HepG2 (cell line): ENCODE data around the gene HOXD3. TPM values are rescaled to one million over a fixed set of nuclear protein-coding genes. Genes with fewer than 3 reads are reported as not detected.

Source experiments
- ATAC-seq: fragments of 200-7000 bp; cut with Tn5 transposase; 3 replicates; pipeline ENCODE4 v1.9.1; 2020; ENCODE audit warnings: mild to moderate bottlenecking, moderate library complexity
- BruUV-seq: library from RNA; stranded (reverse); fragments of 400-500 nt; replicated peaks from 2 replicates; lab custom pipeline; 2021; lab: Mats Ljungman, UMichigan
- CTCF ChIA-PET: fragments of 300-600 bp; formaldehyde crosslinking; extraction: SDS; loops from one replicate; lab custom pipeline; 2021; ENCODE audit warnings: low total read pairs, inconsistent platforms, low intra/inter-chr PET ratio; lab: Yijun Ruan, JAX
- POLR2A ChIA-PET: fragments of 350-600 bp; sonication (Branson Sonifier 250); formaldehyde crosslinking; loops from one replicate; lab custom pipeline; 2020; ENCODE audit warnings: antibody characterized with exemption, inconsistent platforms; lab: Yijun Ruan, JAX
- DNase-seq: peaks from one replicate; pipeline ENCODE4 v3.0.0-alpha.2; 2015; ENCODE audit warnings: low spot score
- FAIRE-seq: peaks from 3 replicates; lab custom pipeline; 2011; peaks lifted over from hg19 to GRCh38; lab: Jason Lieb, UNC
- H2AFZ ChIP-seq: one replicate; pipeline ENCODE4 v1.6.1; 2011; ENCODE audit warnings: low read length, inconsistent platforms
- H3K27ac ChIP-seq: fragments of 300-600 bp; 3 replicates; pipeline ENCODE4 v1.8.0; 2011; ENCODE audit warnings: mixed run types, mild to moderate bottlenecking, mixed read lengths, low read length, inconsistent platforms; ENCODE audit not compliant: insufficient read depth; ENCODE audit errors: extremely low read length
- H3K27me3 ChIP-seq, 2 experiments: fragments of 200-600 bp in 1 of 2; 2 replicates in 1 of 2; 3 replicates in 1 of 2; pipeline versions ENCODE4 v1.6.0 to v1.8.0; 2011; ENCODE audit warnings: low read length in 2 of 2, mild to moderate bottlenecking in 2 of 2, moderate library complexity in 2 of 2, inconsistent platforms in 1 of 2; ENCODE audit not compliant: insufficient read depth in 2 of 2, control insufficient read depth in 1 of 2
- H3K36me3 ChIP-seq, 2 experiments: fragments of 200-600 bp in 1 of 2; replicated peaks in 1 of 2; 2 replicates in 1 of 2; 3 replicates in 1 of 2; pipeline versions ENCODE4 v1.5.1 to v1.8.0; 2011; ENCODE audit warnings: low read length in 2 of 2, inconsistent platforms in 1 of 2; ENCODE audit not compliant: insufficient read depth in 2 of 2, control insufficient read depth in 1 of 2
- H3K4me1 ChIP-seq: 2 replicates; pipeline ENCODE4 v1.5.1; 2012; ENCODE audit warnings: low read length, inconsistent platforms; ENCODE audit not compliant: insufficient read depth
- H3K4me2 ChIP-seq: 2 replicates; pipeline ENCODE4 v1.6.0; 2011; ENCODE audit warnings: low read depth, low read length, inconsistent platforms
- H3K4me3 ChIP-seq, 3 experiments: fragments of 200-600 bp in 1 of 3; sonication (generic), shearing (Covaris generic) in 1 of 3; replicated peaks in 1 of 3; 2 replicates each; pipeline ENCODE4 v1.5.1; 2011 to 2016; ENCODE audit warnings: low read length in 3 of 3, inconsistent platforms in 2 of 3, low read depth in 2 of 3, mild to moderate bottlenecking in 2 of 3, control low read depth in 1 of 3, mixed read lengths in 1 of 3; ENCODE audit not compliant: insufficient read depth in 1 of 3
- H3K79me2 ChIP-seq: one replicate; pipeline ENCODE4 v1.6.1; 2011; ENCODE audit warnings: low read length, inconsistent platforms; ENCODE audit not compliant: insufficient read depth
- H3K9ac ChIP-seq: 2 replicates; pipeline ENCODE4 v1.6.0; 2011; ENCODE audit warnings: mild to moderate bottlenecking, low read depth, low read length, inconsistent platforms; ENCODE audit not compliant: insufficient read depth
- H3K9me3 ChIP-seq: 2 replicates; pipeline ENCODE4 v1.5.1; 2012; ENCODE audit warnings: mild to moderate bottlenecking, low read length
- H4K20me1 ChIP-seq: 2 replicates; pipeline ENCODE4 v1.6.0; 2011; ENCODE audit warnings: inconsistent platforms, mild to moderate bottlenecking, low read length, moderate library complexity; ENCODE audit not compliant: insufficient read depth
- AGO1 ChIP-seq: fragments of 200-400 bp; formaldehyde crosslinking; IDR thresholded peaks from 2 replicates; pipeline ENCODE4 v1.6.1; 2017; ENCODE audit warnings: mild to moderate bottlenecking, low read depth, low read length, moderate library complexity; ENCODE audit not compliant: poor library complexity, severe bottlenecking
- ATAD3A ChIP-seq: sonication (generic); formaldehyde crosslinking; IDR thresholded peaks from 2 replicates; pipeline ENCODE4 v1.4.0; 2020; ENCODE audit warnings: missing genetic modification reagents
- CREM ChIP-seq, 2 experiments: sonication (generic) in 1 of 2; formaldehyde crosslinking in 1 of 2; IDR thresholded peaks; 2 replicates each; pipeline versions ENCODE4 v1.4.0 to v1.6.1; 2016 to 2020; ENCODE audit warnings: antibody characterized with exemption in 1 of 2, mild to moderate bottlenecking in 1 of 2, missing genetic modification reagents in 1 of 2
- HNRNPK ChIP-seq: fragments of 200-400 bp; formaldehyde crosslinking; IDR thresholded peaks from 2 replicates; pipeline ENCODE4 v1.6.1; 2018; ENCODE audit warnings: low read length, low read depth, moderate library complexity, mild to moderate bottlenecking; ENCODE audit not compliant: poor library complexity, severe bottlenecking
- HOXA7 ChIP-seq: sonication (generic); formaldehyde crosslinking; IDR thresholded peaks from 2 replicates; pipeline ENCODE4 v1.8.1; 2022; ENCODE audit warnings: mild to moderate bottlenecking, missing genetic modification reagents, moderate library complexity
- KDM1A ChIP-seq: IDR thresholded peaks from 2 replicates; pipeline ENCODE4 v1.6.1; 2016; ENCODE audit warnings: missing compliant biosample characterization
- MEF2D ChIP-seq: sonication (generic); formaldehyde crosslinking; IDR thresholded peaks from 2 replicates; pipeline ENCODE4 v1.5.1; 2020; ENCODE audit warnings: mild to moderate bottlenecking, missing genetic modification reagents
- PCBP1 ChIP-seq: fragments of 200-400 bp; formaldehyde crosslinking; IDR thresholded peaks from 2 replicates; pipeline ENCODE4 v1.6.1; 2017; ENCODE audit warnings: mild to moderate bottlenecking, low read depth, low read length, borderline replicate concordance
- ZIK1 ChIP-seq: sonication (generic); formaldehyde crosslinking; IDR thresholded peaks from 2 replicates; pipeline ENCODE4 v1.5.0; 2020; ENCODE audit warnings: mild to moderate bottlenecking, low read depth, missing genetic modification reagents, borderline replicate concordance
- ZNF160 ChIP-seq: sonication (generic); formaldehyde crosslinking; IDR thresholded peaks from 2 replicates; pipeline ENCODE4 v1.8.0; 2022; ENCODE audit warnings: mild to moderate bottlenecking, inconsistent platforms, missing genetic modification reagents
- ZZZ3 ChIP-seq: sonication (generic); formaldehyde crosslinking; IDR thresholded peaks from 2 replicates; pipeline ENCODE4 v1.4.0; 2020; ENCODE audit warnings: missing genetic modification reagents, mild to moderate bottlenecking, borderline replicate concordance
- WGBS: methylation state at CpG from one replicate; pipeline ENCODE4 v1.1.6; 2017; ENCODE audit warnings: low lambda C conversion rate; 5-methylcytosine and 5-hydroxymethylcytosine counted together
- in situ Hi-C: cut with HindIII; loops from 2 replicates; pipeline ENCODE4 v1.10.0; 2017; ENCODE audit warnings: low pct_unique_long_range_greater_than_20kb; ENCODE audit not compliant: extremely low pct_ligation_motif_present
- intact Hi-C: fragments of 100-400 bp; cut with micrococcal nuclease; formaldehyde crosslinking; loops from one replicate; pipeline ENCODE4 v1.10.0; 2022; ENCODE audit not compliant: unreplicated experiment
- polyA plus RNA-seq, 8 experiments: library from polyadenylated mRNA; depleted of rRNA in 3 of 8; stranded (reverse) in 7 of 8; unstranded in 1 of 8; fragments of >200 nt; fragmentation: Illumina TruSeq in 4 of 8; extraction: Trizol in 4 of 8; gene quantifications; 2 replicates each; pipeline versions ENCODE4 v1.2.1 to v1.2.3, GENCODE V29; 2011 to 2016; ENCODE audit warnings: low read depth in 4 of 8, missing spikeins in 1 of 8, mixed read lengths in 1 of 8; ENCODE audit not compliant: insufficient read depth in 1 of 8
- total RNA-seq, 5 experiments: library from RNA; depleted of rRNA; stranded (reverse); fragments of >200 nt; fragmentation: Illumina TruSeq; extraction: Trizol; gene quantifications; 2 replicates each; pipeline ENCODE4 v1.2.3, GENCODE V29; 2016; ENCODE audit warnings: low read depth in 1 of 5
- TF ChIP-seq, protein P1 (sequence below): sonication (generic); formaldehyde crosslinking; IDR thresholded peaks from 2 replicates; pipeline ENCODE4 v1.4.0; 2020; ENCODE audit warnings: missing genetic modification reagents

HOXD3 gene
- total and polyA plus RNA-seq, 2 of the 13 experiments (the other 11 are each of a cell fraction or from before 2014, with no cell fraction given), result 0.05 to 0.09 TPM

DNA sequence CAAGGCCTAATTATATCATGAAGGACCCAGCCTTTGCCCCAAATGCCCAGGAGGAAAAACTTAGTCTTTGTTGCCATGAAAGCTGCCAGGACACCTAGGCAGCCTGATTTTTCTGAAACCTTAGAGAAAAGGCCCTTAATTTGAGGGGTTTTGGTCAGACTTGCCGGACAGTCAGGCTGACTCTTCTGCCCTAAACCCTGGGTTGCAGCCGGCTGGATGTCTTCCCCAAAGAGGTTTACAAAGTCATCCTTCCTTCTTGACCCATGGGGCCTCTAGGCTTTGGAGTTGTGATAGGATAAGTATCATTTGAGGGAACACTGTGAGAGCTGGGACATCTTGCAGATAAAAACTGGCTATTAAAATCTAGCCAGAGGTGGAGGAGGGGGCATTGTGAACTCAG lies 28.9 kb downstream of the HOXD3 start:
- Histone ChIP-seq H3K4me2 (peak overlapping the region; percentile 56), H2AFZ (no peak overlapping the region), H3K9ac (peak overlapping the region; percentile 23), H3K27ac (peak overlapping the region; percentile 53), H3K36me3 (0 out of 5 replicates have a peak, but pooled peaks cover 0 to 8% of the 10 kb centered on the region in 2 experiments), H3K9me3 (no peaks in the 10 kb centered on the region), H4K20me1 (peaks cover 4% of the 10 kb centered on the region; the same call in 1 of the 2 replicates), H3K4me3 (no peak overlapping the region; a peak in 2 of 6 replicates), H3K79me2 (peaks cover 35% of the 10 kb centered on the region)
- intact Hi-C loops, result loop anchor here (5.0 kb wide), 1 partner anchor 81 kb away; the partner anchor contains the start of gene MTX2
- no peak for DNase-seq
- no TSS peak for BruUV-seq
- 88% methylated on average over 2 of the region's 2 CpGs for WGBS
- ChIA-PET CTCF (no interaction called here), POLR2A (interaction anchor here (3.4 kb wide), 1 partner anchor 11 kb away, joined by 21 read pairs; no protein-coding TSS in a partner anchor)
- in situ Hi-C loops, result no loop called here
- no peak for TF ChIP-seq ATAD3A (CRISPR knock-in tag)
- TF ChIP-seq KDM1A, result no peak
- TF ChIP-seq, protein P1, sequence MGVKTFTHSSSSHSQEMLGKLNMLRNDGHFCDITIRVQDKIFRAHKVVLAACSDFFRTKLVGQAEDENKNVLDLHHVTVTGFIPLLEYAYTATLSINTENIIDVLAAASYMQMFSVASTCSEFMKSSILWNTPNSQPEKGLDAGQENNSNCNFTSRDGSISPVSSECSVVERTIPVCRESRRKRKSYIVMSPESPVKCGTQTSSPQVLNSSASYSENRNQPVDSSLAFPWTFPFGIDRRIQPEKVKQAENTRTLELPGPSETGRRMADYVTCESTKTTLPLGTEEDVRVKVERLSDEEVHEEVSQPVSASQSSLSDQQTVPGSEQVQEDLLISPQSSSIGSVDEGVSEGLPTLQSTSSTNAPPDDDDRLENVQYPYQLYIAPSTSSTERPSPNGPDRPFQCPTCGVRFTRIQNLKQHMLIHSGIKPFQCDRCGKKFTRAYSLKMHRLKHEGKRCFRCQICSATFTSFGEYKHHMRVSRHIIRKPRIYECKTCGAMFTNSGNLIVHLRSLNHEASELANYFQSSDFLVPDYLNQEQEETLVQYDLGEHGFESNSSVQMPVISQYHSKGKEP (CRISPR knock-in tag), result no peak
- TF ChIP-seq, all 625 proteins: peak for 0
- FAIRE-seq (no peak), ATAC-seq (no peak)
- peaks cover 79% of the 10 kb centered on the region for H3K4me1 ChIP-seq
- peaks cover 0 to 4% of the 10 kb centered on the region in 2 experiments; a peak in 1 of 5 replicates for H3K27me3 ChIP-seq

DNA sequence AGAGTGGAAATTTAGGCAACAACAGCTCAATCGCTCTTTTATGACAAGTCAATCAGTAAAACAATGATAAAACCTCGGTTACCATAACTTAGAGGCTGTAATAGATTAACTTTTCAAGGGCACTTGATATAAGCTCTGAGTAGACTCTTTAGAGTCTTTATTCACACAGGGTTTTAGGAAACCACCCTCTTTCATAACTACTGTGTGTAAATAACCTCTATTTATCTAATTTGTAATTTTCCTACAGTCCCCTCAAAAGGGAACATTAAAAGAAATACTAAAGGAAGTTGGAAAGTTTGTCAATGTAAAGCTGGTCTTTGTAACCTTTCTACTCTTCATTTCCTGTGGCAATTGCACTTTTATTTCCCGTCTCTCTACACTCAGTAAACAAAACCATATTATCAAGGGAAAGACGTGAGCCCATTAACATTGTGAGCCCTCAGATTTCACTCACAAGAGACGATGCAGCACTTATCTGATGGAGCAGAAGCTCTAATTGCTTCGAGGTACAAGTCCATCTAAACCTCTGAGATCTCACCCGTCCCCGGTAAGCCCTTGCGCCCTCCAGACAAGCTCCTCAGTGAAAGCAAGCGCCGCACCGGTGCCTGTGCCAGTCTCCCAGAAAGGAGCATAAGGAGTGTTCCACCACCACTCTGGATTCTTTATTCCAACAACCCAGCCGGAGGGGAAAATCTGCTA lies 30.2 kb downstream of the HOXD3 start:
- ATAC-seq, result peak; percentile 63
- TF ChIP-seq ZNF160 (CRISPR knock-in tag), result no peak
- peak; percentile 93 for TF ChIP-seq CREM (IDR thresholded peaks at IDR 0.05)
- TF ChIP-seq CREM (CRISPR knock-in tag; IDR thresholded peaks at IDR 0.05), result no peak
- TF ChIP-seq PCBP1, result no peak
- no peak for TF ChIP-seq HNRNPK
- no peak; the same call in 1 of the 2 replicates for TF ChIP-seq MEF2D (CRISPR knock-in tag)
- TF ChIP-seq AGO1, result no peak
- TF ChIP-seq ZIK1 (CRISPR knock-in tag), result no peak
- TF ChIP-seq ZZZ3, result no peak
- no peak for TF ChIP-seq HOXA7 (CRISPR knock-in tag)

More for the DNA sequence above, 30.2 kb downstream of the HOXD3 start:
- H3K36me3 ChIP-seq, result 0 out of 5 replicates have a peak, but pooled peaks cover 0 to 4% of the 10 kb centered on the region in 2 experiments
- FAIRE-seq, result no peak
- H3K4me3 ChIP-seq, result peak overlapping the region; percentile 59 to 72 (median 68)
- peak overlapping the region; percentile 38 for H2AFZ ChIP-seq
- H3K9ac ChIP-seq, result peak overlapping the region; percentile 78
- H3K27me3 ChIP-seq, result peaks cover 0 to 4% of the 10 kb centered on the region in 2 experiments; a peak in 1 of 5 replicates
- H4K20me1 ChIP-seq, result no peaks in the 10 kb centered on the region
- peak; percentile 96 for DNase-seq
- H3K4me1 ChIP-seq, result peaks cover 91% of the 10 kb centered on the region
- no peaks in the 10 kb centered on the region for H3K9me3 ChIP-seq
- in situ Hi-C loops (no loop called here), intact Hi-C loops (loop anchor here (5.0 kb wide), 1 partner anchor 80 kb away; the partner anchor contains the start of gene MTX2)
- H3K79me2 ChIP-seq, result peaks cover 34% of the 10 kb centered on the region
- ChIA-PET POLR2A (interaction anchor here (0.6 to 3.4 kb wide), 10 partner anchors 9 to 1150 kb away, joined by 3 to 21 read pairs (median 4); partner anchors contain the start of genes HNRNPA3 and MTX2), CTCF (no interaction called here)
- BruUV-seq, result TSS peak; percentile 73
- H3K27ac ChIP-seq, result peak overlapping the region; percentile 85
- 3% methylated on average over 13 of the region's 13 CpGs for WGBS
- H3K4me2 ChIP-seq, result peak overlapping the region; percentile 89
